Neural cell (in vitro differentiated cells): ENCODE measurements around the gene NFASC. TPM values are rescaled to one million over a fixed set of nuclear protein-coding genes. Genes with fewer than 3 reads are reported as not detected.

ENCODE experiments used
- H2AFZ ChIP-seq: fragments of 200-600, 300-800 bp; sonication (generic), shearing (Covaris generic); 2 replicates; pipeline ENCODE4 v1.6.0; 2014; ENCODE audit warnings: low read depth, mild to moderate bottlenecking, antibody characterized with exemption, low read length, moderate library complexity
- H3F3A ChIP-seq: fragments of 200-600 bp; shearing (Covaris generic); 2 replicates; pipeline ENCODE4 v1.6.1; 2016; ENCODE audit warnings: mild to moderate bottlenecking, moderate library complexity, mixed read lengths, antibody characterized with exemption, low read length; ENCODE audit not compliant: insufficient read depth, poor library complexity, severe bottlenecking
- H3K27ac ChIP-seq: fragments of 200-600, 300-800 bp; sonication (generic), shearing (Covaris generic); 2 replicates; pipeline ENCODE4 v1.5.1; 2014; ENCODE audit warnings: mild to moderate bottlenecking, low read length, moderate library complexity
- H3K27me3 ChIP-seq: fragments of 300-800, 200-600 bp; sonication (generic), shearing (Covaris generic); 2 replicates; pipeline ENCODE4 v1.6.0; 2014; ENCODE audit warnings: mild to moderate bottlenecking, low read depth, low read length, moderate library complexity; ENCODE audit not compliant: insufficient read depth
- H3K36me3 ChIP-seq: fragments of 300-800, 200-600 bp; sonication (generic), shearing (Covaris generic); 2 replicates; pipeline ENCODE4 v1.5.1; 2014; ENCODE audit warnings: mild to moderate bottlenecking, antibody characterized with exemption, low read length, moderate library complexity; ENCODE audit not compliant: insufficient read depth
- H3K4me2 ChIP-seq: fragments of 300-800, 200-600 bp; sonication (generic), shearing (Covaris generic); 2 replicates; pipeline ENCODE4 v1.6.0; 2014; ENCODE audit warnings: mild to moderate bottlenecking, low read length
- H3K4me3 ChIP-seq: fragments of 300-800, 200-600 bp; sonication (generic), shearing (Covaris generic); 2 replicates; pipeline ENCODE4 v1.5.1; 2014; ENCODE audit warnings: mild to moderate bottlenecking, low read length, moderate library complexity
- H3K79me2 ChIP-seq: fragments of 200-600 bp; shearing (Covaris generic); replicated peaks from 2 replicates; pipeline ENCODE4 v1.6.0; 2014; ENCODE audit warnings: mild to moderate bottlenecking, low read length, moderate library complexity; ENCODE audit not compliant: insufficient read depth
- H3K9ac ChIP-seq: fragments of 300-800, 200-600 bp; sonication (generic), shearing (Covaris generic); 2 replicates; pipeline ENCODE4 v1.6.1; 2016; ENCODE audit warnings: mild to moderate bottlenecking, low read length, mixed read lengths
- H3K9me2 ChIP-seq: fragments of 200-600 bp; shearing (Covaris generic); 2 replicates; pipeline ENCODE4 v1.6.1; 2016; ENCODE audit warnings: mild to moderate bottlenecking, low read length, mixed read lengths; ENCODE audit not compliant: insufficient read depth
- H3K9me3 ChIP-seq: fragments of 200-600, 300-800 bp; sonication (generic), shearing (Covaris generic); 2 replicates; pipeline ENCODE4 v1.6.1; 2016; ENCODE audit warnings: mild to moderate bottlenecking, mixed run types, low read length, moderate library complexity, mixed read lengths
- H4K20me1 ChIP-seq: fragments of 200-600 bp; shearing (Covaris generic); 2 replicates; pipeline ENCODE4 v1.6.1; 2016; ENCODE audit warnings: mild to moderate bottlenecking, mixed run types; ENCODE audit not compliant: insufficient read depth
- EP300 ChIP-seq: fragments of 450-650 bp; conservative IDR thresholded peaks from 2 replicates; pipeline ENCODE4 v1.6.1; 2014; ENCODE audit warnings: antibody characterized with exemption, mild to moderate bottlenecking, moderate library complexity; ENCODE audit not compliant: poor library complexity, severe bottlenecking
- EZH2 ChIP-seq: fragments of 200-600, 300-800 bp; shearing (Covaris generic), sonication (generic); IDR thresholded peaks from 2 replicates; pipeline ENCODE4 v1.6.1; 2014; ENCODE audit warnings: antibody characterized with exemption, low read length, borderline replicate concordance, mild to moderate bottlenecking; ENCODE audit not compliant: insufficient read depth, poor library complexity, severe bottlenecking
- MXI1 ChIP-seq: fragments of 450-650 bp; conservative IDR thresholded peaks from 2 replicates; pipeline ENCODE4 v1.6.1; 2014; ENCODE audit warnings: antibody characterized with exemption, mild to moderate bottlenecking; ENCODE audit not compliant: poor library complexity, severe bottlenecking
- POLR2AphosphoS5 ChIP-seq: IDR thresholded peaks from 2 replicates; pipeline ENCODE4 v1.6.1; 2012
- RAD21 ChIP-seq: fragments of 450-650 bp; conservative IDR thresholded peaks from 2 replicates; pipeline ENCODE4 v1.6.1; 2014; ENCODE audit warnings: antibody characterized with exemption, mild to moderate bottlenecking, moderate library complexity
- SMC3 ChIP-seq: fragments of 450-650 bp; conservative IDR thresholded peaks from 2 replicates; pipeline ENCODE4 v1.6.1; 2014; ENCODE audit warnings: antibody characterized with exemption, mild to moderate bottlenecking, moderate library complexity; ENCODE audit not compliant: poor library complexity
- TAF1 ChIP-seq: IDR thresholded peaks from 2 replicates; pipeline ENCODE4 v1.6.1; 2012; ENCODE audit warnings: low read depth
- polyA plus RNA-seq: library from polyadenylated mRNA; depleted of rRNA; stranded (reverse); fragments of >200 nt; gene quantifications from 2 replicates; pipeline ENCODE4 v1.2.3, GENCODE V29; 2014
- TF ChIP-seq, protein P1 (sequence below): IDR thresholded peaks from 2 replicates; pipeline ENCODE4 v1.6.1; 2012; ENCODE audit warnings: borderline replicate concordance
- TF ChIP-seq, protein P2 (sequence below): fragments of 450-650 bp; IDR thresholded peaks from 2 replicates; pipeline ENCODE4 v1.5.1; 2014; ENCODE audit warnings: antibody characterized with exemption, mild to moderate bottlenecking, moderate library complexity; ENCODE audit not compliant: poor library complexity, severe bottlenecking

Gene NFASC
- polyA plus RNA-seq, 1 donor from 2014 or later = 23.9 TPM

DNA sequence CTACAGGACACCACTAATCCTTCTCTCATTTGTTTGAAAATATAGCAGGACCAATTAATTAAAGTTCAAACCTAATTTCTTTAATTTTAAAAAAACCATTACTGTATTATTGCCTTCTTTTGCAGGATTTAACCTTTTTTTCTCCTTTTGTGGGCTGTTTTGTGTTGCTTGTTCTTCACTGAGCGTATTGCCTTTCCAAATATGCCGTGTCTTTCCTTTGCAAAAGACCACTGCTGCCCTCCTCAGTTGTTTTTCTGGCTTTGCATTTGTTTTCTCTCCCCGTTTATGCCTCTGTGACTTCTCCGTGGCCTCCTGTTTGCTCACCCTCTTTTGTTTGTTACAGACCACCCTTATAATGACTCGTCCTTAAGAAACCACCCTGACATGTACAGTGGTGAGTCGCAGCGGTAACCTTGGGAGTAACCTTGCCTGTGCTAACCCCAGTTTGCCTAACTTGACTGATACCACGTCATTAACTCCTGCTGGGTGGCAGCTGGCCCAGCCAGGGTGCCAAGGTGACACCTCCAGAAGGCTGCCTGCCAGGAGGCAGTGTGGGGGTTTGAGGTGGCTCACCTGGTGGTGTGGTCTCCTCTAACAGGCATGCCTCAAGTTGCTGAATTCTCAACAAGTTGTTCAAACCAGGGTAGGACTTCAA lies 91.2 kb downstream of the NFASC start:
- no peak overlapping the region for H3K4me3 ChIP-seq
- H2AFZ ChIP-seq = no peak overlapping the region
- TF ChIP-seq RAD21 = peak; percentile 43
- TF ChIP-seq, protein P1, sequence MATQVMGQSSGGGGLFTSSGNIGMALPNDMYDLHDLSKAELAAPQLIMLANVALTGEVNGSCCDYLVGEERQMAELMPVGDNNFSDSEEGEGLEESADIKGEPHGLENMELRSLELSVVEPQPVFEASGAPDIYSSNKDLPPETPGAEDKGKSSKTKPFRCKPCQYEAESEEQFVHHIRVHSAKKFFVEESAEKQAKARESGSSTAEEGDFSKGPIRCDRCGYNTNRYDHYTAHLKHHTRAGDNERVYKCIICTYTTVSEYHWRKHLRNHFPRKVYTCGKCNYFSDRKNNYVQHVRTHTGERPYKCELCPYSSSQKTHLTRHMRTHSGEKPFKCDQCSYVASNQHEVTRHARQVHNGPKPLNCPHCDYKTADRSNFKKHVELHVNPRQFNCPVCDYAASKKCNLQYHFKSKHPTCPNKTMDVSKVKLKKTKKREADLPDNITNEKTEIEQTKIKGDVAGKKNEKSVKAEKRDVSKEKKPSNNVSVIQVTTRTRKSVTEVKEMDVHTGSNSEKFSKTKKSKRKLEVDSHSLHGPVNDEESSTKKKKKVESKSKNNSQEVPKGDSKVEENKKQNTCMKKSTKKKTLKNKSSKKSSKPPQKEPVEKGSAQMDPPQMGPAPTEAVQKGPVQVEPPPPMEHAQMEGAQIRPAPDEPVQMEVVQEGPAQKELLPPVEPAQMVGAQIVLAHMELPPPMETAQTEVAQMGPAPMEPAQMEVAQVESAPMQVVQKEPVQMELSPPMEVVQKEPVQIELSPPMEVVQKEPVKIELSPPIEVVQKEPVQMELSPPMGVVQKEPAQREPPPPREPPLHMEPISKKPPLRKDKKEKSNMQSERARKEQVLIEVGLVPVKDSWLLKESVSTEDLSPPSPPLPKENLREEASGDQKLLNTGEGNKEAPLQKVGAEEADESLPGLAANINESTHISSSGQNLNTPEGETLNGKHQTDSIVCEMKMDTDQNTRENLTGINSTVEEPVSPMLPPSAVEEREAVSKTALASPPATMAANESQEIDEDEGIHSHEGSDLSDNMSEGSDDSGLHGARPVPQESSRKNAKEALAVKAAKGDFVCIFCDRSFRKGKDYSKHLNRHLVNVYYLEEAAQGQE = no peak
- H3F3A ChIP-seq = no peaks in the 10 kb centered on the region
- H3K4me2 ChIP-seq = no peak overlapping the region
- H3K36me3 ChIP-seq = peaks cover 30% of the 10 kb centered on the region
- no peaks in the 10 kb centered on the region for H3K79me2 ChIP-seq
- H3K27me3 ChIP-seq = no peaks in the 10 kb centered on the region
- no peak overlapping the region for H3K9ac ChIP-seq
- H3K27ac ChIP-seq = no peak overlapping the region
- H3K9me3 ChIP-seq = no peaks in the 10 kb centered on the region
- H3K9me2 ChIP-seq = no peaks in the 10 kb centered on the region
- H4K20me1 ChIP-seq = no peaks in the 10 kb centered on the region

DNA sequence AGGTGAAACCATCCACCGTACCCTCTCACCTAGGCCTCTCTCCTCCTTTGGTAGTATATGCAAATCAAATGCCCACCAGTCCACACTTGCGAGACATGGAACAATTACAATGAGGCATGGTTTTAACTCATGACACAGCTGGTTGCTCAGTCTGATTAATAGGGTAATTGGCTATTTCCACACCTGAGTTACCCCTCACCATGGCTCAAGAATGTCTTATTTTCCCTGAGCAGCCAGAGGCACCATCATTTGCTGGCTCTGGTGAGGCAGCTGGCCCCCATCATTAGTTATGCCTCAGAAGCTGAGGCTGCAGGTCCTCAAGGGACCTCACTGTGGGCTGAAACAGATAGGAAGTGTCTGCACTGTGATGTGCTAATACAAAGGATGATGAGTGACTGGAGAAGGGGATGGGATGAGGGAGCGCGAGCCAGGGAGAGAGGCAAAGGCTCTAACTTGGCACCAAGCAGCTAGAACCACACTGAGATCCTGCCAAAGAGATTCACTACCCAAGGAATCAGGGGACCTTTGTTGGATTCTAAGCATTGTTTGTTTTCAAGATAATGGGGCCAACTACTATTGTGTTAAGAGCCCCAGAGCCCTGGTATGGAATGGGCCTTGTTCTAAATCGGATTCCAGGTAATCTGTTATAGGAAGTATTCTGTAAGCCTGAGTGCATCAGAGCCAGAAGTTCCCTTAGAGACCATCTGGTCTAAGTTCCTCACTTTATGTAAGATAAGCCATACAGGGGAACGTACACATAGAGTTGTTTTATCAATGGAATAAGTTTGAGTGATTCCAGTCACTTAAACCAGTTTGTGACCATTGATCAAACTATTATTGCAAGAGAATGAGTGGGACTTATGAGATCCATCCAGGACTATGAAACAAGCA lies 92.3 kb downstream of the NFASC start:
- Histone ChIP-seq H3K4me2 (no peak overlapping the region), H3K9me3 (no peaks in the 10 kb centered on the region), H3K27ac (peak overlapping the region; percentile 19), H3K36me3 (peaks cover 30% of the 10 kb centered on the region), H3K9me2 (no peaks in the 10 kb centered on the region), H3F3A (no peaks in the 10 kb centered on the region), H3K9ac (no peak overlapping the region), H2AFZ (no peak overlapping the region), H3K27me3 (no peaks in the 10 kb centered on the region), H4K20me1 (no peaks in the 10 kb centered on the region), H3K4me3 (no peak overlapping the region), H3K79me2 (no peaks in the 10 kb centered on the region)
- TF ChIP-seq, protein P2, sequence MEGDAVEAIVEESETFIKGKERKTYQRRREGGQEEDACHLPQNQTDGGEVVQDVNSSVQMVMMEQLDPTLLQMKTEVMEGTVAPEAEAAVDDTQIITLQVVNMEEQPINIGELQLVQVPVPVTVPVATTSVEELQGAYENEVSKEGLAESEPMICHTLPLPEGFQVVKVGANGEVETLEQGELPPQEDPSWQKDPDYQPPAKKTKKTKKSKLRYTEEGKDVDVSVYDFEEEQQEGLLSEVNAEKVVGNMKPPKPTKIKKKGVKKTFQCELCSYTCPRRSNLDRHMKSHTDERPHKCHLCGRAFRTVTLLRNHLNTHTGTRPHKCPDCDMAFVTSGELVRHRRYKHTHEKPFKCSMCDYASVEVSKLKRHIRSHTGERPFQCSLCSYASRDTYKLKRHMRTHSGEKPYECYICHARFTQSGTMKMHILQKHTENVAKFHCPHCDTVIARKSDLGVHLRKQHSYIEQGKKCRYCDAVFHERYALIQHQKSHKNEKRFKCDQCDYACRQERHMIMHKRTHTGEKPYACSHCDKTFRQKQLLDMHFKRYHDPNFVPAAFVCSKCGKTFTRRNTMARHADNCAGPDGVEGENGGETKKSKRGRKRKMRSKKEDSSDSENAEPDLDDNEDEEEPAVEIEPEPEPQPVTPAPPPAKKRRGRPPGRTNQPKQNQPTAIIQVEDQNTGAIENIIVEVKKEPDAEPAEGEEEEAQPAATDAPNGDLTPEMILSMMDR = no peak
- TF ChIP-seq POLR2AphosphoS5 = no peak
- no peak for TF ChIP-seq EZH2
- no peak for TF ChIP-seq TAF1
- no peak for TF ChIP-seq RAD21
- no peak for TF ChIP-seq SMC3
- TF ChIP-seq MXI1 = no peak
- no peak for TF ChIP-seq EP300
- TF ChIP-seq, protein P1 = no peak
